ENCODE results near the gene N4BP2L2. TPM values are rescaled to one million over a fixed set of nuclear protein-coding genes. Genes with fewer than 3 reads are reported as not detected.

The N4BP2L2 gene
- total RNA-seq, 1 experiment from 2014 or later: 92.7 TPM

DNA sequence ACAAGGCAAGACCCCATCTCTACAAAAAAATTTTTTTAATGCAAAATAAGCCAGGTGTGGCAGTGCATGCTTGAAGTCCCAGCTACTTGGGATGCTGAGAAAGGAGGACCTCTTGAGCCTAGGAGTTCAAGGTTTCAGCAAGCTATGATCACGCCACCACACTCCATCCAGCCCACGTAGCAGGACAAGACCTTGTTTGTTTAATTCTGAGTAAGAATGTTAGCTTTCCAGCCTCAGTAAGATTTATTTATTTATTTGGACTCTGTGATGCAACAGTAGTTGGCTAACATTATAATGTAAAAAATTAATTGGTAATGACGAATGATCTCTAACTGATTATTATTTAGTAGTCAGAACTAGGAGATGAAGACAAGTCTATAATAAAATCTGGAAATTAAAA, 23.3 kb downstream of the N4BP2L2 start:
- Histone ChIP-seq H3K4me2 (ENCODE audit: low read length) (no peak overlapping the region), H3K79me2 (ENCODE audit: insufficient read depth, low read length) (peaks cover 38% of the 10 kb centered on the region), H3K4me1 (ENCODE audit: control insufficient read depth in 1 of 2, insufficient read depth in 2 of 2, low read length in 2 of 2) (no peaks in the 10 kb centered on the region), H3K4me3 (replicated peaks in 1 of 2; ENCODE audit: low read depth in 1 of 2, low read length in 2 of 2) (no peak overlapping the region), H3K27ac (ENCODE audit: low read depth, low read length) (no peak overlapping the region), H3K9me2 (ENCODE audit: insufficient read depth) (no peaks in the 10 kb centered on the region; the same call in 1 of the 2 replicates), H3K9me3 (ENCODE audit: control insufficient read depth in 1 of 2, insufficient read depth in 1 of 2, low read depth in 1 of 2, low read length in 2 of 2) (no peaks in the 10 kb centered on the region), H3K9ac (ENCODE audit: low read length) (no peak overlapping the region), H3K27me3 (ENCODE audit: insufficient read depth, low read length) (no peaks in the 10 kb centered on the region), H3K36me3 (ENCODE audit: control insufficient read depth in 1 of 2, insufficient read depth in 2 of 2, low read length in 2 of 2) (peaks cover 3 to 22% of the 10 kb centered on the region in 2 experiments; a peak in 3 of 4 replicates), H4K20me1 (ENCODE audit: insufficient read depth) (no peaks in the 10 kb centered on the region; the same call in 1 of the 2 replicates), H2AFZ (ENCODE audit: low read depth, low read length, poor library complexity, severe bottlenecking) (no peak overlapping the region)
- ChIA-PET RAD21 (ENCODE audit: low non-redundant PET in 1 of 2, low total read pairs in 2 of 2, uncharacterized antibody in 2 of 2, unreplicated experiment in 2 of 2) (no interaction called here), POLR2A (no interaction called here), CTCF (interaction anchor here (1.1 kb wide), 1 partner anchor 606 kb away, joined by 4 read pairs; no protein-coding TSS in a partner anchor)
- intact Hi-C loops (cut with micrococcal nuclease): no loop called here
- no peak for DNase-seq (ENCODE audit: low read depth, low spot score)
- no TSS peak for BruUV-seq (replicated peaks)
- TF ChIP-seq TCF7L2 (IDR thresholded peaks at IDR 0.05; ENCODE audit: borderline replicate concordance, extremely low read depth, insufficient read depth, insufficient read length) (no peak), EZH2phosphoT487 (IDR thresholded peaks at IDR 0.05; ENCODE audit: borderline replicate concordance) (no peak), YY1 (IDR thresholded peaks at IDR 0.05; ENCODE audit: extremely low read depth, insufficient replicate concordance, low read depth, low read length) (no peak), ELF1 (IDR thresholded peaks at IDR 0.05; ENCODE audit: borderline replicate concordance, low read depth) (no peak)
- TF ChIP-seq, protein P1, sequence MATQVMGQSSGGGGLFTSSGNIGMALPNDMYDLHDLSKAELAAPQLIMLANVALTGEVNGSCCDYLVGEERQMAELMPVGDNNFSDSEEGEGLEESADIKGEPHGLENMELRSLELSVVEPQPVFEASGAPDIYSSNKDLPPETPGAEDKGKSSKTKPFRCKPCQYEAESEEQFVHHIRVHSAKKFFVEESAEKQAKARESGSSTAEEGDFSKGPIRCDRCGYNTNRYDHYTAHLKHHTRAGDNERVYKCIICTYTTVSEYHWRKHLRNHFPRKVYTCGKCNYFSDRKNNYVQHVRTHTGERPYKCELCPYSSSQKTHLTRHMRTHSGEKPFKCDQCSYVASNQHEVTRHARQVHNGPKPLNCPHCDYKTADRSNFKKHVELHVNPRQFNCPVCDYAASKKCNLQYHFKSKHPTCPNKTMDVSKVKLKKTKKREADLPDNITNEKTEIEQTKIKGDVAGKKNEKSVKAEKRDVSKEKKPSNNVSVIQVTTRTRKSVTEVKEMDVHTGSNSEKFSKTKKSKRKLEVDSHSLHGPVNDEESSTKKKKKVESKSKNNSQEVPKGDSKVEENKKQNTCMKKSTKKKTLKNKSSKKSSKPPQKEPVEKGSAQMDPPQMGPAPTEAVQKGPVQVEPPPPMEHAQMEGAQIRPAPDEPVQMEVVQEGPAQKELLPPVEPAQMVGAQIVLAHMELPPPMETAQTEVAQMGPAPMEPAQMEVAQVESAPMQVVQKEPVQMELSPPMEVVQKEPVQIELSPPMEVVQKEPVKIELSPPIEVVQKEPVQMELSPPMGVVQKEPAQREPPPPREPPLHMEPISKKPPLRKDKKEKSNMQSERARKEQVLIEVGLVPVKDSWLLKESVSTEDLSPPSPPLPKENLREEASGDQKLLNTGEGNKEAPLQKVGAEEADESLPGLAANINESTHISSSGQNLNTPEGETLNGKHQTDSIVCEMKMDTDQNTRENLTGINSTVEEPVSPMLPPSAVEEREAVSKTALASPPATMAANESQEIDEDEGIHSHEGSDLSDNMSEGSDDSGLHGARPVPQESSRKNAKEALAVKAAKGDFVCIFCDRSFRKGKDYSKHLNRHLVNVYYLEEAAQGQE (IDR thresholded peaks at IDR 0.05; ENCODE audit: low read depth): no peak
- ATAC-seq: no peak

All from HCT116 (cell line).